GM23338 (cell line): Measurements from ENCODE around the gene PLPP4. TPM values are rescaled to one million over a fixed set of nuclear protein-coding genes. Genes with fewer than 3 reads are reported as not detected.

Experiments used
- ATAC-seq: fragments of 200-7000 bp; cut with Tn5 transposase; 3 replicates; pipeline ENCODE4 v1.9.1; 2020
- DNase-seq: peaks from one replicate; pipeline ENCODE4 v3.0.0-alpha.2; 2015; ENCODE audit warnings: low spot score
- H2AFZ ChIP-seq: fragments of 200-600 bp; sonication (generic); 2 replicates; pipeline ENCODE4 v1.8.0; 2016; ENCODE audit warnings: antibody characterized with exemption, mild to moderate bottlenecking, moderate library complexity
- H3F3A ChIP-seq: fragments of 200-600 bp; sonication (generic); replicated peaks from 2 replicates; pipeline ENCODE4 v1.8.0; 2017; ENCODE audit warnings: antibody characterized with exemption, mixed run types, low read depth
- H3K27ac ChIP-seq: fragments of 200-600 bp; sonication (generic); 2 replicates; pipeline ENCODE4 v1.6.1; 2016; ENCODE audit warnings: low read depth
- H3K27me3 ChIP-seq: fragments of 200-600 bp; sonication (generic); 2 replicates; pipeline ENCODE4 v1.8.0; 2016; ENCODE audit warnings: mild to moderate bottlenecking, mixed run types, moderate library complexity; ENCODE audit not compliant: insufficient read depth
- H3K36me3 ChIP-seq: fragments of 200-600 bp; sonication (generic); 2 replicates; pipeline ENCODE4 v1.8.0; 2016; ENCODE audit warnings: mild to moderate bottlenecking; ENCODE audit not compliant: insufficient read depth
- H3K4me1 ChIP-seq: fragments of 200-600 bp; sonication (generic); 2 replicates; pipeline ENCODE4 v1.8.0; 2016; ENCODE audit warnings: mild to moderate bottlenecking, moderate library complexity; ENCODE audit not compliant: insufficient read depth
- H3K4me2 ChIP-seq: fragments of 200-600 bp; sonication (generic); 2 replicates; pipeline ENCODE4 v1.7.1; 2017; ENCODE audit warnings: mixed run types
- H3K4me3 ChIP-seq: fragments of 200-600 bp; sonication (generic); 2 replicates; pipeline ENCODE4 v1.6.1; 2016; ENCODE audit warnings: mixed run types
- H3K79me2 ChIP-seq: fragments of 200-600 bp; sonication (generic); replicated peaks from 2 replicates; pipeline ENCODE4 v1.8.0; 2017; ENCODE audit warnings: mild to moderate bottlenecking; ENCODE audit not compliant: insufficient read depth
- H3K9me2 ChIP-seq: fragments of 200-600 bp; sonication (generic); 2 replicates; pipeline ENCODE4 v1.8.0; 2017; ENCODE audit not compliant: insufficient read depth
- H4K20me1 ChIP-seq: fragments of 200-600 bp; sonication (generic); replicated peaks from 2 replicates; pipeline ENCODE4 v1.8.0; 2017; ENCODE audit warnings: mild to moderate bottlenecking; ENCODE audit not compliant: insufficient read depth
- H3K27ac Mint-ChIP-seq: 2 replicates; pipeline ENCODE4 v1.8.0; 2020; ENCODE audit warnings: inconsistent platforms, mild to moderate bottlenecking, moderate library complexity, mixed read lengths
- H3K27me3 Mint-ChIP-seq: 3 replicates; pipeline ENCODE4 v1.8.0; 2022; ENCODE audit warnings: low read depth, mild to moderate bottlenecking, moderate library complexity, mixed read lengths, inconsistent platforms; ENCODE audit not compliant: insufficient read depth, poor library complexity
- H3K36me3 Mint-ChIP-seq: 3 replicates; pipeline ENCODE4 v1.8.0; 2021; ENCODE audit warnings: low read depth, mild to moderate bottlenecking, inconsistent platforms, moderate library complexity, mixed read lengths
- H3K4me1 Mint-ChIP-seq: 3 replicates; pipeline ENCODE4 v1.8.0; 2020; ENCODE audit warnings: mild to moderate bottlenecking, inconsistent platforms, mixed read lengths
- H3K4me3 Mint-ChIP-seq: 3 replicates; pipeline ENCODE4 v1.8.0; 2021; ENCODE audit warnings: moderate library complexity, mild to moderate bottlenecking, inconsistent platforms, mixed read lengths
- H3K9me3 Mint-ChIP-seq: 3 replicates; pipeline ENCODE4 v1.8.0; 2020; ENCODE audit warnings: moderate library complexity, mild to moderate bottlenecking, inconsistent platforms, mixed read lengths
- CREB1 ChIP-seq: fragments of 250-450 bp; sonication (Bioruptor Pico); IDR thresholded peaks from 2 replicates; pipeline ENCODE4 v1.5.0; 2020; ENCODE audit warnings: low read depth, mild to moderate bottlenecking, moderate library complexity
- JUNB ChIP-seq: IDR thresholded peaks from one replicate; pipeline ENCODE4 v1.6.1; 2016; ENCODE audit warnings: antibody characterized with exemption; ENCODE audit not compliant: unreplicated experiment
- NANOG ChIP-seq: IDR thresholded peaks from 2 replicates; pipeline ENCODE4 v1.6.1; 2016; ENCODE audit warnings: antibody characterized with exemption, borderline replicate concordance
- POLR2AphosphoS5 ChIP-seq: IDR thresholded peaks from 2 replicates; pipeline ENCODE4 v1.6.1; 2016; ENCODE audit warnings: antibody characterized with exemption, low read depth
- ZNF114 ChIP-seq: fragments of 250-450 bp; sonication (Bioruptor Pico); IDR thresholded peaks from 2 replicates; pipeline ENCODE4 v1.5.0; 2020; ENCODE audit warnings: mild to moderate bottlenecking, moderate library complexity
- ZNF331 ChIP-seq: fragments of 250-450 bp; sonication (Bioruptor Pico); IDR thresholded peaks from 2 replicates; pipeline ENCODE4 v1.5.0; 2020; ENCODE audit warnings: low read depth, mild to moderate bottlenecking, moderate library complexity
- polyA plus RNA-seq: library from polyadenylated mRNA; unstranded; fragments of >200 nt; fragmentation: Nextera tagmentation; extraction: Ambion mirVana; gene quantifications from 2 replicates; pipeline ENCODE4 v1.2.1, GENCODE V29; 2016
- total RNA-seq: library from RNA; depleted of rRNA; stranded (reverse); fragments of >200 nt; shearing (Covaris generic); gene quantifications from 2 replicates; pipeline ENCODE4 v1.2.3, GENCODE V29; 2014
- TF ChIP-seq, protein P1 (sequence below): fragments of 250-450 bp; sonication (Bioruptor Pico); IDR thresholded peaks from 2 replicates; pipeline ENCODE4 v1.5.0; 2020; ENCODE audit warnings: mild to moderate bottlenecking, moderate library complexity
- TF ChIP-seq, protein P2 (sequence below): IDR thresholded peaks from one replicate; pipeline ENCODE4 v1.6.1; 2018; ENCODE audit warnings: antibody characterized with exemption; ENCODE audit not compliant: unreplicated experiment
- TF ChIP-seq, protein P3 (sequence below), 2 experiments: fragments of 200-600 bp in 1 of 2; sonication (generic) in 1 of 2; conservative IDR thresholded peaks; 2 replicates each; pipeline versions ENCODE4 v1.5.1 to v1.6.1; 2016 to 2017; ENCODE audit warnings: antibody characterized with exemption in 2 of 2, low read depth in 2 of 2, mild to moderate bottlenecking in 2 of 2, moderate library complexity in 1 of 2

PLPP4 gene
- total and polyA plus RNA-seq, 2 experiments from 2014 or later, result 0.24 to 0.31 TPM

DNA sequence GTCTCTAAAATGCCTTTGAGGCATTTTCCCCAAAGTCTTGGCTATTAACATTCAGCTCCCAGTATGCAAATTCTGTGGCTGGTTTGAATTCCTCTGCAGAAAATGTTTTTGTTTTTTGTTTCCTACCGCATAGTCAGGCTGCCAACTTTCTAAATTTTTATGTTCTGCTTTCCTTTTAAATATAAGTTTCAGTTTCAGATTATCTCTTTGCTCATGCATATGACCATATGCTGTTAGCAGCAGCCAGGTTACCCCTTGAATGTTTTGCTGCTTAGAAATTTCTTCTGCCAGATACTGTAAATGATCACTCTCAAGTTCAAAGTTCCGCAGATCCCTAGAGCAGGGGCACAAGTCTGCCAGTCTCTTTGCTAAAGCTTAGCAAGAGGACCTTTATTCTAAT, 96.9 kb downstream of the PLPP4 start:
- Histone ChIP-seq H3K79me2 (no peaks in the 10 kb centered on the region), H3F3A (no peaks in the 10 kb centered on the region), H3K4me1 (peaks cover 28% of the 10 kb centered on the region), H4K20me1 (no peaks in the 10 kb centered on the region), H3K27me3 (no peaks in the 10 kb centered on the region), H3K4me3 (no peak overlapping the region), H3K27ac (no peak overlapping the region), H3K9me2 (peaks cover 4% of the 10 kb centered on the region; the same call in 1 of the 2 replicates), H3K36me3 (0 out of 2 replicates have a peak, but pooled peaks cover 2% of the 10 kb centered on the region), H2AFZ (no peak overlapping the region), H3K4me2 (no peak overlapping the region)
- TF ChIP-seq NANOG (no peak), ZNF114 (CRISPR knock-in tag) (no peak), ZNF331 (CRISPR knock-in tag) (no peak), POLR2AphosphoS5 (no peak), JUNB (no peak), CREB1 (CRISPR knock-in tag) (no peak)
- TF ChIP-seq, protein P1, sequence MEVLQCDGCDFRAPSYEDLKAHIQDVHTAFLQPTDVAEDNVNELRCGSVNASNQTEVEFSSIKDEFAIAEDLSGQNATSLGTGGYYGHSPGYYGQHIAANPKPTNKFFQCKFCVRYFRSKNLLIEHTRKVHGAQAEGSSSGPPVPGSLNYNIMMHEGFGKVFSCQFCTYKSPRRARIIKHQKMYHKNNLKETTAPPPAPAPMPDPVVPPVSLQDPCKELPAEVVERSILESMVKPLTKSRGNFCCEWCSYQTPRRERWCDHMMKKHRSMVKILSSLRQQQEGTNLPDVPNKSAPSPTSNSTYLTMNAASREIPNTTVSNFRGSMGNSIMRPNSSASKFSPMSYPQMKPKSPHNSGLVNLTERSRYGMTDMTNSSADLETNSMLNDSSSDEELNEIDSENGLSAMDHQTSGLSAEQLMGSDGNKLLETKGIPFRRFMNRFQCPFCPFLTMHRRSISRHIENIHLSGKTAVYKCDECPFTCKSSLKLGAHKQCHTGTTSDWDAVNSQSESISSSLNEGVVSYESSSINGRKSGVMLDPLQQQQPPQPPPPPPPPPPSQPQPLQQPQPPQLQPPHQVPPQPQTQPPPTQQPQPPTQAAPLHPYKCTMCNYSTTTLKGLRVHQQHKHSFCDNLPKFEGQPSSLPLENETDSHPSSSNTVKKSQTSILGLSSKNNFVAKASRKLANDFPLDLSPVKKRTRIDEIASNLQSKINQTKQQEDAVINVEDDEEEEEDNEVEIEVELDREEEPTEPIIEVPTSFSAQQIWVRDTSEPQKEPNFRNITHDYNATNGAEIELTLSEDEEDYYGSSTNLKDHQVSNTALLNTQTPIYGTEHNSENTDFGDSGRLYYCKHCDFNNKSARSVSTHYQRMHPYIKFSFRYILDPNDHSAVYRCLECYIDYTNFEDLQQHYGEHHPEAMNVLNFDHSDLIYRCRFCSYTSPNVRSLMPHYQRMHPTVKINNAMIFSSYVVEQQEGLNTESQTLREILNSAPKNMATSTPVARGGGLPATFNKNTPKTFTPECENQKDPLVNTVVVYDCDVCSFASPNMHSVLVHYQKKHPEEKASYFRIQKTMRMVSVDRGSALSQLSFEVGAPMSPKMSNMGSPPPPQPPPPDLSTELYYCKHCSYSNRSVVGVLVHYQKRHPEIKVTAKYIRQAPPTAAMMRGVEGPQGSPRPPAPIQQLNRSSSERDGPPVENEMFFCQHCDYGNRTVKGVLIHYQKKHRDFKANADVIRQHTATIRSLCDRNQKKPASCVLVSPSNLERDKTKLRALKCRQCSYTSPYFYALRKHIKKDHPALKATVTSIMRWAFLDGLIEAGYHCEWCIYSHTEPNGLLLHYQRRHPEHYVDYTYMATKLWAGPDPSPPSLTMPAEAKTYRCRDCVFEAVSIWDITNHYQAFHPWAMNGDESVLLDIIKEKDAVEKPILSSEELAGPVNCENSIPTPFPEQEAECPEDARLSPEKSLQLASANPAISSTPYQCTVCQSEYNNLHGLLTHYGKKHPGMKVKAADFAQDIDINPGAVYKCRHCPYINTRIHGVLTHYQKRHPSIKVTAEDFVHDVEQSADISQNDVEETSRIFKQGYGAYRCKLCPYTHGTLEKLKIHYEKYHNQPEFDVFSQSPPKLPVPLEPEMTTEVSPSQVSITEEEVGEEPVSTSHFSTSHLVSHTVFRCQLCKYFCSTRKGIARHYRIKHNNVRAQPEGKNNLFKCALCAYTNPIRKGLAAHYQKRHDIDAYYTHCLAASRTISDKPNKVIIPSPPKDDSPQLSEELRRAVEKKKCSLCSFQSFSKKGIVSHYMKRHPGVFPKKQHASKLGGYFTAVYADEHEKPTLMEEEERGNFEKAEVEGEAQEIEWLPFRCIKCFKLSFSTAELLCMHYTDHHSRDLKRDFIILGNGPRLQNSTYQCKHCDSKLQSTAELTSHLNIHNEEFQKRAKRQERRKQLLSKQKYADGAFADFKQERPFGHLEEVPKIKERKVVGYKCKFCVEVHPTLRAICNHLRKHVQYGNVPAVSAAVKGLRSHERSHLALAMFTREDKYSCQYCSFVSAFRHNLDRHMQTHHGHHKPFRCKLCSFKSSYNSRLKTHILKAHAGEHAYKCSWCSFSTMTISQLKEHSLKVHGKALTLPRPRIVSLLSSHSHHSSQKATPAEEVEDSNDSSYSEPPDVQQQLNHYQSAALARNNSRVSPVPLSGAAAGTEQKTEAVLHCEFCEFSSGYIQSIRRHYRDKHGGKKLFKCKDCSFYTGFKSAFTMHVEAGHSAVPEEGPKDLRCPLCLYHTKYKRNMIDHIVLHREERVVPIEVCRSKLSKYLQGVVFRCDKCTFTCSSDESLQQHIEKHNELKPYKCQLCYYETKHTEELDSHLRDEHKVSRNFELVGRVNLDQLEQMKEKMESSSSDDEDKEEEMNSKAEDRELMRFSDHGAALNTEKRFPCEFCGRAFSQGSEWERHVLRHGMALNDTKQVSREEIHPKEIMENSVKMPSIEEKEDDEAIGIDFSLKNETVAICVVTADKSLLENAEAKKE (CRISPR knock-in tag), result no peak
- TF ChIP-seq, protein P2, sequence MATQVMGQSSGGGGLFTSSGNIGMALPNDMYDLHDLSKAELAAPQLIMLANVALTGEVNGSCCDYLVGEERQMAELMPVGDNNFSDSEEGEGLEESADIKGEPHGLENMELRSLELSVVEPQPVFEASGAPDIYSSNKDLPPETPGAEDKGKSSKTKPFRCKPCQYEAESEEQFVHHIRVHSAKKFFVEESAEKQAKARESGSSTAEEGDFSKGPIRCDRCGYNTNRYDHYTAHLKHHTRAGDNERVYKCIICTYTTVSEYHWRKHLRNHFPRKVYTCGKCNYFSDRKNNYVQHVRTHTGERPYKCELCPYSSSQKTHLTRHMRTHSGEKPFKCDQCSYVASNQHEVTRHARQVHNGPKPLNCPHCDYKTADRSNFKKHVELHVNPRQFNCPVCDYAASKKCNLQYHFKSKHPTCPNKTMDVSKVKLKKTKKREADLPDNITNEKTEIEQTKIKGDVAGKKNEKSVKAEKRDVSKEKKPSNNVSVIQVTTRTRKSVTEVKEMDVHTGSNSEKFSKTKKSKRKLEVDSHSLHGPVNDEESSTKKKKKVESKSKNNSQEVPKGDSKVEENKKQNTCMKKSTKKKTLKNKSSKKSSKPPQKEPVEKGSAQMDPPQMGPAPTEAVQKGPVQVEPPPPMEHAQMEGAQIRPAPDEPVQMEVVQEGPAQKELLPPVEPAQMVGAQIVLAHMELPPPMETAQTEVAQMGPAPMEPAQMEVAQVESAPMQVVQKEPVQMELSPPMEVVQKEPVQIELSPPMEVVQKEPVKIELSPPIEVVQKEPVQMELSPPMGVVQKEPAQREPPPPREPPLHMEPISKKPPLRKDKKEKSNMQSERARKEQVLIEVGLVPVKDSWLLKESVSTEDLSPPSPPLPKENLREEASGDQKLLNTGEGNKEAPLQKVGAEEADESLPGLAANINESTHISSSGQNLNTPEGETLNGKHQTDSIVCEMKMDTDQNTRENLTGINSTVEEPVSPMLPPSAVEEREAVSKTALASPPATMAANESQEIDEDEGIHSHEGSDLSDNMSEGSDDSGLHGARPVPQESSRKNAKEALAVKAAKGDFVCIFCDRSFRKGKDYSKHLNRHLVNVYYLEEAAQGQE, result no peak
- TF ChIP-seq, protein P3, sequence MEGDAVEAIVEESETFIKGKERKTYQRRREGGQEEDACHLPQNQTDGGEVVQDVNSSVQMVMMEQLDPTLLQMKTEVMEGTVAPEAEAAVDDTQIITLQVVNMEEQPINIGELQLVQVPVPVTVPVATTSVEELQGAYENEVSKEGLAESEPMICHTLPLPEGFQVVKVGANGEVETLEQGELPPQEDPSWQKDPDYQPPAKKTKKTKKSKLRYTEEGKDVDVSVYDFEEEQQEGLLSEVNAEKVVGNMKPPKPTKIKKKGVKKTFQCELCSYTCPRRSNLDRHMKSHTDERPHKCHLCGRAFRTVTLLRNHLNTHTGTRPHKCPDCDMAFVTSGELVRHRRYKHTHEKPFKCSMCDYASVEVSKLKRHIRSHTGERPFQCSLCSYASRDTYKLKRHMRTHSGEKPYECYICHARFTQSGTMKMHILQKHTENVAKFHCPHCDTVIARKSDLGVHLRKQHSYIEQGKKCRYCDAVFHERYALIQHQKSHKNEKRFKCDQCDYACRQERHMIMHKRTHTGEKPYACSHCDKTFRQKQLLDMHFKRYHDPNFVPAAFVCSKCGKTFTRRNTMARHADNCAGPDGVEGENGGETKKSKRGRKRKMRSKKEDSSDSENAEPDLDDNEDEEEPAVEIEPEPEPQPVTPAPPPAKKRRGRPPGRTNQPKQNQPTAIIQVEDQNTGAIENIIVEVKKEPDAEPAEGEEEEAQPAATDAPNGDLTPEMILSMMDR (conservative IDR thresholded peaks at IDR 0.05; ENCODE audit: low read depth in 2 of 2), result no peak
- Mint-ChIP-seq H3K27ac (no peak overlapping the region), H3K36me3 (peaks cover 12% of the 10 kb centered on the region), H3K9me3 (peaks cover 29% of the 10 kb centered on the region), H3K4me3 (no peak overlapping the region), H3K4me1 (peaks cover 25% of the 10 kb centered on the region), H3K27me3 (peaks cover 5% of the 10 kb centered on the region)
- DNase-seq (no peak), ATAC-seq (no peak)
